Lower leg skin (tissue), 3 donors: ENCODE data around the gene TSEN15.

Experiments
- CTCF ChIP-seq, 3 donors: fragments of 450-650 bp; IDR thresholded peaks; one replicate each; pipeline ENCODE4 v1.5.1; 2016; ENCODE audit warnings: antibody characterized with exemption in 3 of 3, mild to moderate bottlenecking in 3 of 3, moderate library complexity in 2 of 3
- POLR2A ChIP-seq, 2 donors: fragments of 450-650 bp; IDR thresholded peaks; one replicate each; pipeline ENCODE4 v1.6.1; 2016 to 2017; ENCODE audit warnings: antibody characterized with exemption in 2 of 2, mild to moderate bottlenecking in 1 of 2, moderate library complexity in 1 of 2

- no peak for TF ChIP-seq CTCF (IDR thresholded peaks at IDR 0.05)
- no peak for TF ChIP-seq POLR2A (IDR thresholded peaks at IDR 0.05)
These were observed 1.2 kb downstream of the TSEN15 start for GRCh38 chr1:184052750-184053149.
